SK-N-SH treated with all-trans-retinoic acid at 6 μM for 48 hours (cell line): ENCODE data around the gene TOR3A.

ENCODE experiments used
- CREB5 ChIP-seq: fragments of 250-450 bp; sonication (Bioruptor Pico); IDR thresholded peaks from 2 replicates; pipeline ENCODE4 v1.5.1; 2020; ENCODE audit warnings: low read depth, mild to moderate bottlenecking, moderate library complexity
- CSDC2 ChIP-seq: fragments of 250-450 bp; sonication (Bioruptor Pico); IDR thresholded peaks from 2 replicates; pipeline ENCODE4 v1.5.0; 2020; ENCODE audit warnings: mild to moderate bottlenecking, moderate library complexity
- CSRNP3 ChIP-seq: fragments of 250-450 bp; sonication (Bioruptor Pico); IDR thresholded peaks from 2 replicates; pipeline ENCODE4 v1.5.1; 2021; ENCODE audit warnings: mild to moderate bottlenecking, moderate library complexity
- ESRRG ChIP-seq: fragments of 250-450 bp; sonication (Bioruptor Pico); IDR thresholded peaks from 2 replicates; pipeline ENCODE4 v1.6.1; 2021; ENCODE audit warnings: mild to moderate bottlenecking
- GLIS3 ChIP-seq: fragments of 250-450 bp; sonication (Bioruptor Pico); IDR thresholded peaks from 2 replicates; pipeline ENCODE4 v1.5.0; 2020; ENCODE audit warnings: mild to moderate bottlenecking, moderate library complexity
- ISL1 ChIP-seq: fragments of 250-450 bp; sonication (Bioruptor Pico); IDR thresholded peaks from 2 replicates; pipeline ENCODE4 v2.1.2; 2022; ENCODE audit warnings: mild to moderate bottlenecking, moderate library complexity
- OSR1 ChIP-seq: fragments of 250-450 bp; sonication (Bioruptor Pico); IDR thresholded peaks from 2 replicates; pipeline ENCODE4 v1.8.0; 2022; ENCODE audit warnings: moderate library complexity, mild to moderate bottlenecking, inconsistent platforms
- PATZ1 ChIP-seq: fragments of 250-450 bp; sonication (Bioruptor Pico); IDR thresholded peaks from 2 replicates; pipeline ENCODE4 v1.8.0; 2020; ENCODE audit warnings: mild to moderate bottlenecking, moderate library complexity, borderline replicate concordance
- POU6F1 ChIP-seq: fragments of 250-450 bp; sonication (Bioruptor Pico); IDR thresholded peaks from 2 replicates; pipeline ENCODE4 v1.8.0; 2021; ENCODE audit warnings: low read depth, mild to moderate bottlenecking, moderate library complexity, borderline replicate concordance
- PPARA ChIP-seq: fragments of 250-450 bp; sonication (Bioruptor Pico); IDR thresholded peaks from 2 replicates; pipeline ENCODE4 v1.5.0; 2020; ENCODE audit warnings: mild to moderate bottlenecking, borderline replicate concordance
- RARB ChIP-seq: fragments of 250-450 bp; sonication (Bioruptor Pico); IDR thresholded peaks from 2 replicates; pipeline ENCODE4 v1.8.0; 2021; ENCODE audit warnings: mild to moderate bottlenecking, moderate library complexity
- TOX ChIP-seq: fragments of 250-450 bp; sonication (Bioruptor Pico); IDR thresholded peaks from 2 replicates; pipeline ENCODE4 v1.8.0; 2021; ENCODE audit warnings: mild to moderate bottlenecking, moderate library complexity, borderline replicate concordance
- ZFP3 ChIP-seq: fragments of 250-450 bp; sonication (Bioruptor Pico); IDR thresholded peaks from 2 replicates; pipeline ENCODE4 v1.5.0; 2020; ENCODE audit warnings: mild to moderate bottlenecking, moderate library complexity
- ZFP30 ChIP-seq: fragments of 450-650 bp; formaldehyde crosslinking; IDR thresholded peaks from 2 replicates; pipeline ENCODE4 v1.5.0; 2022; ENCODE audit warnings: mild to moderate bottlenecking, moderate library complexity

- TF ChIP-seq OSR1 (CRISPR knock-in tag) (no peak), PATZ1 (CRISPR knock-in tag) (no peak), TOX (CRISPR knock-in tag) (no peak; the same call in 1 of the 2 replicates), POU6F1 (CRISPR knock-in tag) (no peak), GLIS3 (CRISPR knock-in tag) (no peak), PPARA (CRISPR knock-in tag) (no peak), ZFP3 (CRISPR knock-in tag) (no peak), CREB5 (CRISPR knock-in tag) (no peak), RARB (CRISPR knock-in tag) (no peak), ZFP30 (CRISPR knock-in tag) (no peak), CSDC2 (CRISPR knock-in tag) (no peak), ISL1 (CRISPR knock-in tag) (no peak), CSRNP3 (CRISPR knock-in tag) (no peak), ESRRG (no peak)
Measured at GRCh38 chr1:179141592-179142251, 59.9 kb downstream of the TOR3A start.
